ENCODE data around the gene SCNN1G. TPM values are rescaled to one million over a fixed set of nuclear protein-coding genes. Genes with fewer than 3 reads are reported as not detected.

Gene SCNN1G
- total and polyA plus RNA-seq, 2 of the 13 experiments (the other 11 are each of a cell fraction or from before 2014, with no cell fraction given): not detected

GRCh38 chr16:23148166-23148512, 34.4 kb upstream of the SCNN1G start (continued):
- no peak for TF ChIP-seq DR1 (CRISPR knock-in tag; IDR thresholded peaks at IDR 0.05)
- no peak for TF ChIP-seq SP2 (CRISPR knock-in tag; IDR thresholded peaks at IDR 0.05)
- no peak for TF ChIP-seq SETDB1 (CRISPR knock-in tag; IDR thresholded peaks at IDR 0.05; ENCODE audit: borderline replicate concordance)
- 0 out of 2 replicates have a peak, but pooled peaks have one; percentile 22 for TF ChIP-seq ARID3A (IDR thresholded peaks at IDR 0.05; ENCODE audit: low read depth, low read length)
- TF ChIP-seq MTA3 (CRISPR knock-in tag; IDR thresholded peaks at IDR 0.05): no peak
- TF ChIP-seq ZNF33B (CRISPR knock-in tag; IDR thresholded peaks at IDR 0.05): 0 out of 2 replicates have a peak, but pooled peaks have one; percentile 20
- TF ChIP-seq ZNF3 (CRISPR knock-in tag; IDR thresholded peaks at IDR 0.05): peak; percentile 54; the same call in 1 of the 2 replicates
- no peak; the same call in 1 of the 2 replicates for TF ChIP-seq ZBTB44 (CRISPR knock-in tag; IDR thresholded peaks at IDR 0.05)
- peak; percentile 47 for TF ChIP-seq MED8 (CRISPR knock-in tag; IDR thresholded peaks at IDR 0.05; ENCODE audit: insufficient replicate concordance)
- TF ChIP-seq RCOR2 (CRISPR knock-in tag; IDR thresholded peaks at IDR 0.05): peak; percentile 75; the same call in 1 of the 2 replicates
- no peak for TF ChIP-seq TRIM24 (CRISPR knock-in tag; IDR thresholded peaks at IDR 0.05)
- 0 out of 2 replicates have a peak, but pooled peaks have one; percentile 8 for TF ChIP-seq KLF6 (CRISPR knock-in tag; IDR thresholded peaks at IDR 0.05)
- peak; percentile 88; the same call in 1 of the 2 replicates for TF ChIP-seq CHD4 (IDR thresholded peaks at IDR 0.05; ENCODE audit: borderline replicate concordance, low read length)
- TF ChIP-seq ZNF784 (CRISPR knock-in tag; IDR thresholded peaks at IDR 0.05; ENCODE audit: borderline replicate concordance): 0 out of 2 replicates have a peak, but pooled peaks have one; percentile 6
- TF ChIP-seq THYN1 (CRISPR knock-in tag; IDR thresholded peaks at IDR 0.05; ENCODE audit: borderline replicate concordance, low read depth): no peak
- no peak for TF ChIP-seq ZNF160 (CRISPR knock-in tag; IDR thresholded peaks at IDR 0.05)

Measured in HepG2 (cell line).